ENCODE measurements around the gene ZSWIM1.

Gene ZSWIM1

DNA sequence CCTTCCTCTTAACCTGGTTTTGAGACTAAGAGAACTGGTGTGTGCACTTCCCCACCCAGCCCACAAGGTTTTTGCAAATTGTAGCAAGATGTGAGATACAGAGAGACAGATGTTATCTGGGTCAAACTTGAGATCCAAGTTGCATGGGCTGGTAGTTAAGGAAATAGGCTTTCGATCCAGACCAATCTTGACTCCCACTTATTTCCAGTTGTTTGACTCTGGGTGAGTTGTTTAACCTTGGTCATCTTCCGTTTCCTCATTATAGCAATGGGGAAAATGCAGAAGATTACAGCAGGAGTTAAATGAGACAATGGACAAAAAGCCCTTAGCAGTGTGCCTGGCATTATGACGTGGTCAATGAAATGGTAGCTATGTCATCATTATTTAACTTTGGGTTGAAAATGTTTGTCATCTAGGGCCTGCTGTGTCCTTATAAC, 45.7 kb upstream of the ZSWIM1 start:
- TF ChIP-seq, protein P1, sequence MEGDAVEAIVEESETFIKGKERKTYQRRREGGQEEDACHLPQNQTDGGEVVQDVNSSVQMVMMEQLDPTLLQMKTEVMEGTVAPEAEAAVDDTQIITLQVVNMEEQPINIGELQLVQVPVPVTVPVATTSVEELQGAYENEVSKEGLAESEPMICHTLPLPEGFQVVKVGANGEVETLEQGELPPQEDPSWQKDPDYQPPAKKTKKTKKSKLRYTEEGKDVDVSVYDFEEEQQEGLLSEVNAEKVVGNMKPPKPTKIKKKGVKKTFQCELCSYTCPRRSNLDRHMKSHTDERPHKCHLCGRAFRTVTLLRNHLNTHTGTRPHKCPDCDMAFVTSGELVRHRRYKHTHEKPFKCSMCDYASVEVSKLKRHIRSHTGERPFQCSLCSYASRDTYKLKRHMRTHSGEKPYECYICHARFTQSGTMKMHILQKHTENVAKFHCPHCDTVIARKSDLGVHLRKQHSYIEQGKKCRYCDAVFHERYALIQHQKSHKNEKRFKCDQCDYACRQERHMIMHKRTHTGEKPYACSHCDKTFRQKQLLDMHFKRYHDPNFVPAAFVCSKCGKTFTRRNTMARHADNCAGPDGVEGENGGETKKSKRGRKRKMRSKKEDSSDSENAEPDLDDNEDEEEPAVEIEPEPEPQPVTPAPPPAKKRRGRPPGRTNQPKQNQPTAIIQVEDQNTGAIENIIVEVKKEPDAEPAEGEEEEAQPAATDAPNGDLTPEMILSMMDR (conservative IDR thresholded peaks at IDR 0.05; ENCODE audit: low read depth): no peak
- H3K27ac ChIP-seq: peak overlapping the region; percentile 92
- ChIA-PET CTCF (interaction anchor here (1.1 kb wide), 1 partner anchor 64 kb away, joined by 3 read pairs; no protein-coding TSS in a partner anchor), POLR2A (ENCODE audit: low non-redundant PET) (interaction anchor here (0.6 to 1.3 kb wide), 2 partner anchors 14 to 21 kb away, joined by 3 to 4 read pairs; no protein-coding TSS in a partner anchor)
- no peak for DNase-seq (ENCODE audit: low spot score)

DNA sequence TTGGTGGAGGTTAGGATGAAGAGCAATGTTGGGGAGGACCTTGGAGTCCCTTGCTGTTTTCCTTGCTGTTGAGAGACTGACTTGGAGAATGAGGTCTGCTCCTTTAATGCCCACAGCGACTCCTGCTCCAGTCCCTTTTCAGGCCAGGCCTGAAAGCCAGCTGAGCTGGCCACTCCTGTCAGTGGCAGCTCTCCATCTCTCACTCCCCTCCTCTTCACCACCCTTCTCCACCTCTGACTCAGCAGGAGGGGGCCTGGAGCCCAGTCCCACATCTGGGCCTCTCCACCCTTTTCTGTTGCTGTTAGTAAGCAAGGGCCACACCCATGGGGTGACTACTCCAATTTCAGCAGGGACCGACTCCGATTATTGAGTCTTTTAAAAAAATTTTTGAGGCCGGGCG, 45.2 kb upstream of the ZSWIM1 start:
- TF ChIP-seq, protein P1 (conservative IDR thresholded peaks at IDR 0.05; ENCODE audit: low read depth): no peak
- peak; percentile 74 for DNase-seq (ENCODE audit: low spot score)
- ChIA-PET CTCF (interaction anchor here (0.6 to 1.1 kb wide), 2 partner anchors 64 to 104 kb away, joined by 3 read pairs; no protein-coding TSS in a partner anchor), POLR2A (ENCODE audit: low non-redundant PET) (interaction anchor here (0.6 kb wide), 1 partner anchor 13 kb away, joined by 3 read pairs; no protein-coding TSS in a partner anchor)
- peak overlapping the region; percentile 81 for H3K27ac ChIP-seq

DNA sequence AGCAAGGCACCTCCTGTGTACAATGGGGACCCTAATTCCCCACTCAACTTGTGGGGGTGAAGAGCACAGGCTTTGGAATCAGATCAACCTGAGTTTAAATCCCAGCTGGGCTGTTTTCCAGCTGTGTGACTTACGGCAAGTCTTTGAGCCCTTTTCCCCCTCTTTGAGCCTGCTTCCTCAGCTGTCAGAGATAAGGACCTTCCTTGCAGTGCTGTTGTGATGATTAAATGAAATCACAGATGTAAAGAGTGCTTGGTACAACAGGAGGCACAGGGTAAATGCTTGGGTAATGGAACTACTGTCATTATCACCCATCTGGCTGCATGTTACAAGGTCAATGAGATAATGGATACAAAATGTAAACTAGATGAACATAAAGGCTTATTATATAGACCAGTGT, 44.2 kb upstream of the ZSWIM1 start:
- TF ChIP-seq, protein P1 (conservative IDR thresholded peaks at IDR 0.05; ENCODE audit: low read depth): no peak
- peak overlapping the region; percentile 81 for H3K27ac ChIP-seq
- ChIA-PET CTCF (interaction anchor here (0.6 to 0.7 kb wide), 2 partner anchors 463 to 1634 kb away, joined by 3 to 5 read pairs; no protein-coding TSS in a partner anchor), POLR2A (ENCODE audit: low non-redundant PET) (no interaction called here)
- DNase-seq (ENCODE audit: low spot score): no peak

DNA sequence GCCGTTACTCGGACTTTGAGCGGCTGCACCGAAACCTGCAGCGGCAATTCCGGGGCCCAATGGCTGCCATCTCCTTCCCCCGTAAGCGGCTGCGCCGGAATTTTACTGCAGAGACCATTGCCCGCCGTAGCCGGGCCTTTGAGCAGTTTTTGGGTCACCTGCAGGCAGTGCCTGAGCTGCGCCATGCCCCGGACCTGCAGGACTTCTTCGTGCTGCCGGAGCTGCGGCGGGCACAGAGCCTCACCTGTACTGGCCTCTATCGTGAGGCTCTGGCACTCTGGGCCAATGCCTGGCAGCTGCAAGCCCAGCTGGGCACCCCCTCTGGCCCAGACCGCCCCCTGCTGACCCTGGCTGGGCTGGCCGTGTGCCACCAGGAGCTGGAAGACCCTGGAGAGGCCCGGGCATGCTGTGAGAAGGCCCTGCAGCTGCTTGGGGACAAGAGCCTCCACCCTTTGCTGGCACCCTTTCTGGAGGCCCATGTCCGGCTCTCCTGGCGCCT, 40.3 kb upstream of the ZSWIM1 start:
- POLR2A ChIA-PET (ENCODE audit: low non-redundant PET): no interaction called here
- CTCF ChIA-PET: interaction anchor here (0.6 to 1.0 kb wide), 4 partner anchors 17 to 295 kb away, joined by 3 to 7 read pairs (median 5); partner anchors contain the start of gene UBE2C
- peak overlapping the region; percentile 55 for H3K27ac ChIP-seq
- TF ChIP-seq, protein P1 (conservative IDR thresholded peaks at IDR 0.05; ENCODE audit: low read depth): no peak
- DNase-seq (ENCODE audit: low spot score): no peak

DNA sequence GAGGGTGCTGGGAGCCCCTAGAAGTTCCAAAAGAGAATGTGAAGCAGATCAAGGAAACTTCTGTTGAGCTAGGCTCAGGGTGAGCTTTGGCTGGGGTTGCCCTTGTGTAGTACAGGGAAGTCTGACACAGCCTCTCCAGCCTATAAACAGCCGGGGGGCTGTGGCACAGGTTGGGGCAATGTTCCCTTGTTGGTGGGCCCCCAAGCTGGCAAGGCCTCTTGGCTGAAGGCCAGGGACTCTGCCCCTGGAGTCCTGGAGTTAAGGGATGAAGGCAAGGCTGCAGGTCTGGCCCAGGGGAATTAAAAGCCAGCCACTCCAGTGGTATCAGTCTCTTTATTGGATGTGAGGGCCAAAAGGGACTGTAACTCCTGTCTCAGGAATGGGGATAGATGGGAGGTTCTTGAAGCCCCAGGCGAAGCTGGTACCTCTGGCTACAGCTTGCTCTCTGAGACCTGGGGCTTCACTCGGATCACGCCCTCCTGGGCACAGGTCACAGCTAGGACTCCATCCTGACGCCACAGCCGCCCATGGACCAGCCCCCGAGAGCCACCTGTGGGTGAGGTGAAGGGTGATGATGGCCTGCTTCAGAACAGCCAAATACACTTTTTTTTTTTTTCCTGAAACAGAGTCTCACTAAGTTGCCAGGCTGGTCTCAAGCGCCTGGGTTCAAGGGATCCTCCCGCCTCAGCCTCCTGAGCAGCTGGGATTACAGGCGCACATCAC, 39.5 kb upstream of the ZSWIM1 start:
- TF ChIP-seq, protein P1 (conservative IDR thresholded peaks at IDR 0.05; ENCODE audit: low read depth): no peak
- no peak for DNase-seq (ENCODE audit: low spot score)
- POLR2A ChIA-PET (ENCODE audit: low non-redundant PET): interaction anchor here (0.6 kb wide), 1 partner anchor 249 kb away, joined by 3 read pairs; no protein-coding TSS in a partner anchor
- CTCF ChIA-PET: interaction anchor here (0.6 to 0.7 kb wide), 2 partner anchors 66 to 72 kb away, joined by 3 read pairs; no protein-coding TSS in a partner anchor
- H3K27ac ChIP-seq: peak overlapping the region; percentile 55

DNA sequence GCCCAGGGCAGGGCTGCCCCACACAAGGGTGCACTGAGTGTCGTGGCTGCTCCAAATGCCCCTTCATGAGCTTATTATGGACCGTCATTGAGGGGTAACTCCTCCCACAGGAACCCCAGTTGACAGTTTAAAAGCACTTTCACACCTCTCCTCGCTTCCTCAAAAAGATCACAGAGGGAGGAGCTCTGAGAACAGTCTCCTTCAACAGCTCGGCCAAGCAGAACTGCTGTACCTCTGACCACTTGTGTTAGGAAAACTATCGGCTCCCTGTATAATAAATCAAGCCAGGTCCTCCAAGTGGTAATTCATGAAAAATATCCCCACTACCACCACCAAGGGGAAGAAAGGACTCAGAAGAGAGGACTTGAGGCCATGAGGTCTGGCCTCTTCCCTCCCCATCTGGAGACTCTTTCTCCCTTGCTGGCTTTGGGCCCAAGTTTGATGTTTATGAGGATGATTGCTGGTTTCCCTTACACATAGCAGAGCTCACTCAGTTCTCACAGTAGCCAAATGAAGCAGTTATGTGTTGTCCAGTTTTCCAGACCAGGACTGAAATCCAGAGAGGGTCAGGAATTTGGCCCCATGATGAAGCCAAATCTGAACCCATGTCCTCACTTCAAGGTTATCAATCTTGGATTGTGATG, 38.7 kb upstream of the ZSWIM1 start:
- H3K27ac ChIP-seq: peak overlapping the region; percentile 55
- no peak for DNase-seq (ENCODE audit: low spot score)
- CTCF ChIA-PET: interaction anchor here (0.6 to 1.1 kb wide), 3 partner anchors 9 to 104 kb away, joined by 3 to 4 read pairs (median 3); no protein-coding TSS in a partner anchor
- TF ChIP-seq, protein P1 (conservative IDR thresholded peaks at IDR 0.05; ENCODE audit: low read depth): no peak
- POLR2A ChIA-PET (ENCODE audit: low non-redundant PET): interaction anchor here (0.6 kb wide), 1 partner anchor 248 kb away, joined by 3 read pairs; no protein-coding TSS in a partner anchor
